Measurements from ENCODE around the gene CATSPER4.

DNA sequence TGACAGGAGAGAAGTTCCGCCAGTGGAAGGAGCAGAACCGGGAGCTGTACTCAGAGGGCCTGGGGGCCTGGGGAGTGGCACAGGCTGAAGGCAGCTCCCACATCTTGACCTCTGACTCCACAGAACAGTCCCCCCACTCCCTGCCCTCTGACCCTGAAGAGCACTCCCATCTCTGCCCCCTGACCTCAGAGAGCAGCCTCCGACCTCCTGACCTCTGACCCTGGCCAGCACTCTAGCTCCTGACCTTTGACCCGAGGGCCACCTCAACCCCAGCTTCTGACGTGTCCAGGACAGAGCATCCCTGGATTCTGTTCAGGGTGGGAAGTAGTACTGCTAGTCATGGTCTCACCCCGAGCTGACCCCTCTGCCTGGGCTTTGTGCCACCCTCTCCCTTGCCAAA is 1.1 kb upstream of the CATSPER4 start:
- TF ChIP-seq, protein P1, sequence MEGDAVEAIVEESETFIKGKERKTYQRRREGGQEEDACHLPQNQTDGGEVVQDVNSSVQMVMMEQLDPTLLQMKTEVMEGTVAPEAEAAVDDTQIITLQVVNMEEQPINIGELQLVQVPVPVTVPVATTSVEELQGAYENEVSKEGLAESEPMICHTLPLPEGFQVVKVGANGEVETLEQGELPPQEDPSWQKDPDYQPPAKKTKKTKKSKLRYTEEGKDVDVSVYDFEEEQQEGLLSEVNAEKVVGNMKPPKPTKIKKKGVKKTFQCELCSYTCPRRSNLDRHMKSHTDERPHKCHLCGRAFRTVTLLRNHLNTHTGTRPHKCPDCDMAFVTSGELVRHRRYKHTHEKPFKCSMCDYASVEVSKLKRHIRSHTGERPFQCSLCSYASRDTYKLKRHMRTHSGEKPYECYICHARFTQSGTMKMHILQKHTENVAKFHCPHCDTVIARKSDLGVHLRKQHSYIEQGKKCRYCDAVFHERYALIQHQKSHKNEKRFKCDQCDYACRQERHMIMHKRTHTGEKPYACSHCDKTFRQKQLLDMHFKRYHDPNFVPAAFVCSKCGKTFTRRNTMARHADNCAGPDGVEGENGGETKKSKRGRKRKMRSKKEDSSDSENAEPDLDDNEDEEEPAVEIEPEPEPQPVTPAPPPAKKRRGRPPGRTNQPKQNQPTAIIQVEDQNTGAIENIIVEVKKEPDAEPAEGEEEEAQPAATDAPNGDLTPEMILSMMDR (conservative IDR thresholded peaks at IDR 0.05; ENCODE audit: low read length), result no peak
- TF ChIP-seq EZH2phosphoT487 (IDR thresholded peaks at IDR 0.05; ENCODE audit: borderline replicate concordance), result no peak

All from Loucy (cell line).